ENCODE measurements around the gene BRD9. TPM values are rescaled to one million over a fixed set of nuclear protein-coding genes. Genes with fewer than 3 reads are reported as not detected.

The BRD9 gene
- total and polyA plus RNA-seq, 2 donors (not counting 3 experiments of a cell fraction or from before 2014, with no cell fraction given) = 17.6 to 67.6 TPM

GRCh38 chr5:893137-893506 lies 521 bp upstream of the BRD9 start:
- H3K36me3 ChIP-seq (ENCODE audit: control insufficient read depth in 2 of 2, extremely low read depth in 1 of 2, insufficient read depth in 2 of 2, low read length in 2 of 2) = peaks cover 0 to 16% of the 10 kb centered on the region in 2 experiments
- peak; percentile 33 for FAIRE-seq
- dilution Hi-C loops (cut with MboI; ENCODE audit: extremely low pct_ligation_motif_present, low sequenced_read_pairs) (no loop called here), intact Hi-C loops (cut with micrococcal nuclease) (loop anchor here (2.0 kb wide), 1 partner anchor 20 kb away; no protein-coding TSS in a partner anchor)
- peak overlapping the region; percentile 88 for H2AFZ ChIP-seq (ENCODE audit: low read depth, low read length)
- no peaks in the 10 kb centered on the region for H3K9me1 ChIP-seq (replicated peaks; ENCODE audit: control insufficient read depth, extremely low read depth, insufficient read depth, low read length)
- no peak for DNase-seq (ENCODE audit: low read depth, low spot score)
- H3K9ac ChIP-seq (replicated peaks; ENCODE audit: extremely low read depth, insufficient read depth, low read length) = peak overlapping the region; percentile 72
- POLR2A ChIA-PET = no interaction called here
- H3K4me2 ChIP-seq (ENCODE audit: insufficient read depth, low read length) = peak overlapping the region; percentile 87
- no peaks in the 10 kb centered on the region for H4K20me1 ChIP-seq (replicated peaks; ENCODE audit: control insufficient read depth, extremely low read depth, insufficient read depth, low read length)
- no peaks in the 10 kb centered on the region for H3K9me3 ChIP-seq (replicated peaks; ENCODE audit: control insufficient read depth, insufficient read depth, low read length)
- no peak for TF ChIP-seq MYC (IDR thresholded peaks at IDR 0.05; ENCODE audit: low read depth, low read length)
- TF ChIP-seq EZH2 (IDR thresholded peaks at IDR 0.05; ENCODE audit: borderline replicate concordance, low read depth, low read length, severe bottlenecking) = no peak
- TF ChIP-seq GATA2 (IDR thresholded peaks at IDR 0.05; ENCODE audit: insufficient read depth, insufficient read length, low read depth, low read length) = no peak
- no peak for TF ChIP-seq CTCF (IDR thresholded peaks at IDR 0.05; ENCODE audit: extremely low read depth in 1 of 2, insufficient read depth in 1 of 2, low read depth in 1 of 2, low read length in 2 of 2)
- no peak for TF ChIP-seq JUN (IDR thresholded peaks at IDR 0.05; ENCODE audit: borderline replicate concordance, insufficient read depth, insufficient read length, low read depth)
- no peak for TF ChIP-seq POLR2A (IDR thresholded peaks at IDR 0.05; ENCODE audit: low read depth, low read length)
- TF ChIP-seq FOS (IDR thresholded peaks at IDR 0.05; ENCODE audit: borderline replicate concordance, insufficient read depth, low read length) = no peak
- TF ChIP-seq POLR2AphosphoS5 (IDR thresholded peaks at IDR 0.05; ENCODE audit: insufficient read depth, low read depth, low read length) = no peak
- TF ChIP-seq MAX (IDR thresholded peaks at IDR 0.05; ENCODE audit: insufficient read depth, insufficient read length) = no peak
- no TSS peak for BruUV-seq (replicated peaks)
- CTCF ChIA-PET = interaction anchor here (1.0 to 4.7 kb wide), 6 partner anchors 9 to 235 kb away, joined by 3 to 29 read pairs (median 4); no protein-coding TSS in a partner anchor
- H3K4me1 ChIP-seq (ENCODE audit: control insufficient read depth, extremely low read depth, insufficient read depth, low read length) = peaks cover 14% of the 10 kb centered on the region
- peaks cover 68% of the 10 kb centered on the region for H3K79me2 ChIP-seq (ENCODE audit: control insufficient read depth, insufficient read depth, low read length)
- H3K27me3 ChIP-seq (ENCODE audit: control insufficient read depth in 2 of 2, insufficient read depth in 2 of 2, low read length in 2 of 2) = no peaks in the 10 kb centered on the region
- peak overlapping the region; percentile 17 for H3K27ac ChIP-seq (ENCODE audit: insufficient read depth, low read depth, low read length)
- H3K4me3 ChIP-seq (replicated peaks in 1 of 3; ENCODE audit: insufficient read depth in 1 of 3, low read depth in 1 of 3, low read length in 3 of 3) = peak overlapping the region; percentile 56 to 69 (median 63)

All from endothelial cell of umbilical vein (primary cell).